Astrocyte of the hippocampus (primary cell): ENCODE measurements around the gene WNT16.
"Not testable (repeated sequence)": the region's sequence is repeated elsewhere in the genome, so short reads cannot be mapped to it uniquely, and the experiment has no call there.

Experiments
- DNase-seq: peaks from one replicate; pipeline ENCODE4 v3.0.0; 2011; ENCODE audit warnings: low read depth, low spot score

Gene WNT16

GRCh38 chr7:121305109-121305508 lies 23.7 kb upstream of the WNT16 start:
- DNase-seq, result peak; percentile 42

GRCh38 chr7:121306565-121306964 lies 22.2 kb upstream of the WNT16 start:
- DNase-seq, result no peak

GRCh38 chr7:121307021-121307574 lies 21.7 kb upstream of the WNT16 start:
- DNase-seq, result no peak

- DNase-seq, result no peak
Observed at GRCh38 chr7:121313220-121313792, 15.5 kb upstream of the WNT16 start.

GRCh38 chr7:121313793-121314676 lies 14.8 kb upstream of the WNT16 start:
- peak; percentile 43 for DNase-seq

- not testable (repeated sequence) for DNase-seq
Observed at GRCh38 chr7:121315170-121315569, 13.6 kb upstream of the WNT16 start.

- no peak for DNase-seq
Observed at GRCh38 chr7:121322460-121322859, 6.3 kb upstream of the WNT16 start.

GRCh38 chr7:121323515-121324302 lies 5.1 kb upstream of the WNT16 start:
- DNase-seq, result no peak

- DNase-seq, result no peak
Observed at GRCh38 chr7:121327671-121328070, 1.1 kb upstream of the WNT16 start.

GRCh38 chr7:121329191-121330052 lies 622 bp downstream of the WNT16 start:
- DNase-seq, result peak; percentile 61

- DNase-seq, result peak; percentile 35
Observed at GRCh38 chr7:121330053-121330833, 1.4 kb downstream of the WNT16 start.

GRCh38 chr7:121331048-121331447 lies 2.2 kb downstream of the WNT16 start:
- DNase-seq, result no peak

- DNase-seq, result no peak
Observed at GRCh38 chr7:121331574-121331973, 2.8 kb downstream of the WNT16 start.

- DNase-seq, result no peak
Observed at GRCh38 chr7:121334376-121334775, 5.6 kb downstream of the WNT16 start.

- DNase-seq, result no peak
Observed at GRCh38 chr7:121334875-121335648, 6.3 kb downstream of the WNT16 start.

GRCh38 chr7:121336579-121336978 lies 7.8 kb downstream of the WNT16 start:
- DNase-seq, result no peak

GRCh38 chr7:121337398-121337797 lies 8.6 kb downstream of the WNT16 start:
- peak; percentile 26 for DNase-seq

GRCh38 chr7:121339082-121339481 lies 10.3 kb downstream of the WNT16 start:
- no peak for DNase-seq

GRCh38 chr7:121341933-121342332 lies 13.1 kb downstream of the WNT16 start:
- DNase-seq, result no peak
